Renal cortical epithelial cell (primary cell): Measurements from ENCODE around the gene XYLT2. TPM values are rescaled to one million over a fixed set of nuclear protein-coding genes. Genes with fewer than 3 reads are reported as not detected.

ENCODE experiments used
- DNase-seq: peaks from one replicate; pipeline ENCODE4 v3.0.0-alpha.2; 2011; ENCODE audit warnings: low read depth
- total RNA-seq: library from RNA; depleted of rRNA; stranded (reverse); fragments of >200 nt; gene quantifications from 2 replicates; pipeline ENCODE4 v1.2.3, GENCODE V29; 2014

XYLT2 gene
- total RNA-seq, 1 donor from 2014 or later = 42.3 TPM

DNA sequence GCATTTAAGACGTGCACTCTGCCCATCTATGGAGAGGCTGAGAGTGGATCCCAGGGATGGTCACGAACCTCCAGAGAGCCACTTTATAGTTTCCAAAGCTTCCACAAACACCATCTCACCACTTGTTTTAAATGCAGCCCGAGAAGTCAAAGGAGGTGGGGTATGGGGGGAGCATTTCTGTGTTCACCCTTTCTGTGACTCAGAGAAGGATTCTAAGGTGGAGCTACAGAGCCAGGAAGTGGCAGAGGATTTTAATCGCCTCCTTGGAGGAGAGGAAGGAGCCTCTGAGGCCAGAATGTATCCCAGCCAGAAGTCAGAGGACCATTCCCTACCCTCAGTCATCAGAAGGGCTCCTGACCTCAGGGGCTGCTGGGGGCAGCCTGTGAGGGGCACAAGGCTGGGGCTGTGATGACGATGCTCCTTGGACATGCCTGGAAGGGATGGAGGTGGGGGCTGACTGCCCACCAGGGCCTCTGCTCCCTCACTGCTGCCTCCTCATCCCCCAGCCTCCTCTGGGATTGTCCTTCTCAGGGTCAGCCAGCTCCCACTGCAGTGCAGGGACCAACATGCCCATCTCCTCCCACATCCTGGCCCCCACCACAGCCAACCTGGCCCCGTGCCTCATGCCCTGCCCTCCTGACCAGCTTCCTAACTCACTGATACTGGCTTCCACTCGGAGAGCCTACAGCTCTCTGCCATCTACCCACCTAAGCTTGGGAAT lies 2.8 kb downstream of the XYLT2 start:
- peak; percentile 49 for DNase-seq

DNA sequence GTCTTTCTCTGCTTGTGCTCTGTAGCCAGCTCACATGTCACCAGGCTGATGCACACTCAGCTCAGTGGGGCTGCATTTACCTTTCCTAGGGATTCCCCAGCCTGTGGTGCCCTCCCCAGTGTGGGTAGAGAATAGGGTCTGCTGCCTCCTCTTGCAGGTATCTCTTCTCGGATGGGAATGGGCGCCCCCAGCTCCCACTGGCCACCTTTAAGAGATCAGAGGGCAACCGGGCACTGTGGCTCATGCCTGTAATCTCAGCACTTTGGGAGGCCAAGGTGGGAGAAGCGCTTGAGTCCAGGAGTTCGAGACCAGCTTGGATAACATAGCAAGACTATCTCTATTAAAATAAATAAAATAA lies 3.3 kb downstream of the XYLT2 start:
- no peak for DNase-seq

DNA sequence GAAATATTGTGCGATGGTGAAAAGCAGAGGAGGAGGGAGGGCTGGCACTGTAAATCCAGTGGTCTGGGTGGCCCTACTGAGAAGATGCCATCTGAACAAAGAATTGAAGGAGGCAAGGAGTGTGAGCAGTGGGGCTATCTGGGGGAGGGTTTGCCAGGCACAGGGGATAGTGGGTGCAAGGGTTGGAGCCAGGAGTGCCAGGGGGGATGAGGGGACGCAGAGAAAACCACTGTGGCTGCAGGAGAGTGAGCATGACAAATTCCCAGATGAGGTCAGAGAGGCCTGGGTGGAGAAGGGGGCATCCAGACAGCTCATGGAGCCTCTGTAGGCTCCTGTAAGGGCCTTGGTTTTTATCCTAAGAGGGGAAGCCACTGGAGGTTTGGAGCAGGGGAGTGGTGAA lies 4.8 kb downstream of the XYLT2 start:
- no peak for DNase-seq

DNA sequence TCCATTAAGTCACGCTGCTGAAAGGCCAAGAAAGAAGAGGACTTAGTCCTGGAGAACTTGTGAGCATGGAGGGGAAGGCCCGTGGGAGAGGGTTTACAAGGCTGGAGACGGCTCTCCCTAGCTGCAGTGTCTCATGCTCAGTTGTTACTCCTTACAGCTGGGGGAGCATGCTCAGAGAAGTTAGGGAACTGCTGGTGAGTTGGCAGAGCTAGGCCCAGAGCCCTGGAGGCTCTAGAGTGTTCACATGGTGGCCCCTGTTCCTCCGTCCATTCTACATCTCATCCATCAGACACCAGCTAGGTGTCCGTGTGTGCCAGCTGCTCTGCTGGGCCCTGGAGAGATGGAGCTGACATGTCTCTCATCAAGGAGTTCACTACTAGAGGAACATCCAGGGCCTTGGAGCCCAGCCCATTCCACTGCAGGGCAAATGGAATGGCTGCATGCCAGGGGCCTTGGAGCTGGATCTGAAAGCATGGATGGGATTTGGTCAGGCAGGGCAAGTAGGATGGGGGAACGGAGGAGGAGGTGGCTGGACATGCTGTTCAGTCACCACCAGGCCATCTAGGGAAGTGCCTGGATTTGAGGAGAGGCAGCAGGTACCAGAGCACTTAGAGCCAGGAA lies 6.3 kb downstream of the XYLT2 start:
- no peak for DNase-seq

DNA sequence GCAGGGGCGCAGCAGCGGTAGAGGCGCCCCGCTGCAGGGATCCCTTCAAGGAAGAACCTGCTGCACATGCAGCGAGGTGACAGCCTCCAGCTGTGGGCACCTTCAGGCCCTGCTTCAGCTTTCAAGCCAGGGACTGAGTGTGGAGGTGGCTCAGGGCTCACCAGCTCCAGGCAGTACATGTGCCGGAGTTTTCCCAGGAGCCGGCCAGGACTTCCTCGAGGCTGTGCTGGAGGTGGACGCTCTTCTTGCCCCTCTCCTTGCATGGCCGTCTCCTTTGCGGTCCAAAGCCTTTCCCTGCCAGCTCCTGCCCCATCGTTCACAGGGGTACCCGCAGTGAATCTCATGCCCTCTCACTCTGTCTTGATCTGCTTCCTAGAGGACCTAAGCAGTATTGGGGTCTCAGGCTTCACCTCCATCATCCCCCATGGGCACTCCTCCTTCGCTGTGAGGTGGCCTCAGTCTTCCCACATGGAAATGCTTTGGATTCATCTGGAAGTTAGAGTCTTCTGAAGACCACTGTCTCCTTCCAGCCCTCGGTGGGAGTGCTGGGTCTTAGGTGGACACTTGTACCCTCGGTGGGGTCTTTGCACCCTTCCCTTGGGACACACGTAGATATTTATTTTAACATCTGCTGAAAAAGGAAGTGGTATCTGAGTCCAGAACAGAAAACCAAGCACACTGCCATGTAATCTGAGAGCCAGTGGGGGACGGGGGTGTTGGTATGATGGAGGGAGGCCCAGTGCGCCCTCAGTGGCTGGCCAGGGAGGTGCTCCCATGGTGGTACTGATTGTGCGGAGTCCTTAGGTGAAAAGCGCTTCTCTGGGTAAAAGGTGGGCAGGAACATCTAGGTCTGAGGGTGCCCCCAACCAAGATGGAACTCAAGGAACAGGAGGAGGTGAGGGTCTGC lies 7.0 kb downstream of the XYLT2 start:
- no peak for DNase-seq

DNA sequence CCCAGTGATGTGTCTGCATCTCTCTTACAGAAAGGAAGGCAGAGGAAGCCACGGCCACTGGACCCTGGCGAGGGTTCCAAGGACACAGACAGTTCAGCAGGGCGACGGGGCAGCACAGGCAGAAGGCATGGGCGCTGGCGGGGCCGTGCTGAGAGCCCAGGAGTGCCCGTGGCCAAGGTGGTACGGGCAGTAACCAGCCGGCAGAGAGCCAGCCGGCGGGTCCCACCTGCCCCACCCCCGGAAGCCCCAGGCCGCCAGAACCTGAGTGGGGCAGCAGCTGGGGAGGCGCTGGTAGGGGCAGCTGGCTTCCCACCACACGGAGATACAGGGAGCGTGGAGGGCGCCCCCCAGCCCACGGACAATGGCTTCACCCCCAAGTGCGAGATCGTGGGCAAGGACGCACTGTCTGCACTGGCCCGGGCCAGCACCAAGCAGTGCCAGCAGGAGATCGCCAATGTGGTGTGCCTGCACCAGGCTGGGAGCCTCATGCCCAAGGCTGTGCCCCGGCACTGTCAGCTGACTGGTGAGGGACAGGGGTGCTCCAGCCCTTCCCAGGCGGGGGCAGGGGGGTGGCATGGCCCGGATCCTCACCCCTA lies 7.8 kb downstream of the XYLT2 start:
- no peak for DNase-seq

DNA sequence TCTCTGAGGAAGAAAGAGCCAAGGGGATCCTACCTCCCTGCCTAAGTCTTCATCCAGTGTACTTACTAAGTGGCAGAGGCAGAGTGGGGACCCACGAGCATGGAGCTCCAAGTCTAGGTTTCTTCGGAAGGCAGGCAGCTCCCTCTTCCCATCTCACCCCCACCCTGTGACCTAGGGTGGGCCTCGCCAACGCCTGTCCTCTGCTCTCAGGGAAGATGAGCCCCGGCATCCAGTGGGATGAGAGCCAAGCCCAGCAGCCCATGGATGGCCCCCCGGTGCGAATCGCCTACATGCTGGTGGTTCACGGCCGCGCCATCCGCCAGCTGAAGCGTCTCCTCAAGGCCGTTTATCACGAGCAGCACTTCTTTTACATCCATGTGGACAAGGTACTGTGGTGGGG lies 8.3 kb downstream of the XYLT2 start:
- no peak for DNase-seq

DNA sequence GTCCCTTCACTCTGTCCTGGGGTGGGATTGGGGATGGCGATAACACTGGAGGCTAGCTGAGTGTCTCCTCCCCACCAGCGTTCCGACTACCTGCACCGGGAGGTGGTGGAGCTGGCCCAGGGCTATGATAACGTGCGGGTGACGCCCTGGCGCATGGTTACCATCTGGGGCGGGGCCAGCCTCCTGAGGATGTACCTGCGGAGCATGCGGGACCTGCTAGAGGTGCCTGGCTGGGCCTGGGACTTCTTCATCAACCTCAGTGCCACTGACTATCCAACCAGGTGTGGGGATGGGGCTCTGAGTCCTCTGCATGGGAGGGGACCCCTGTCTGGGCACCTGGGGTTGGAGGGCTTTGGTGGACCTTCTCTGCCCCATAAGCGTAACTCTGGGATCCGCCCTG lies 8.8 kb downstream of the XYLT2 start:
- no peak for DNase-seq

DNA sequence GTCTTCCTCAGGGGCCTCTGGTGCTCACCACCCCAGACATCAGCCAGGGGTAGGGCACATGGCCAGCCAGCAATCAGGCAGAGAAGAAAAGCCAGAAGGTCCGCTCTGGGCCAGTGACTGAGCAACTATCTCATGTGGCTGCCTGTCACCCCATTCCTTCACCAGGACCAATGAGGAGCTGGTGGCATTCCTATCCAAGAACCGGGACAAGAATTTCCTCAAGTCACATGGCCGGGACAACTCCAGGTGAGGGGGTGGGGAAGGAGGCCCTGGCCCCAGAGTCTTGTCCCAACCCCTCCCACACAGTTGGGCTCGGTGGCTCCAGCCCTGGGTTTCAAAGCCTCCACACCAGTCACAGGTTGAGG lies 9.4 kb downstream of the XYLT2 start:
- no peak for DNase-seq

DNA sequence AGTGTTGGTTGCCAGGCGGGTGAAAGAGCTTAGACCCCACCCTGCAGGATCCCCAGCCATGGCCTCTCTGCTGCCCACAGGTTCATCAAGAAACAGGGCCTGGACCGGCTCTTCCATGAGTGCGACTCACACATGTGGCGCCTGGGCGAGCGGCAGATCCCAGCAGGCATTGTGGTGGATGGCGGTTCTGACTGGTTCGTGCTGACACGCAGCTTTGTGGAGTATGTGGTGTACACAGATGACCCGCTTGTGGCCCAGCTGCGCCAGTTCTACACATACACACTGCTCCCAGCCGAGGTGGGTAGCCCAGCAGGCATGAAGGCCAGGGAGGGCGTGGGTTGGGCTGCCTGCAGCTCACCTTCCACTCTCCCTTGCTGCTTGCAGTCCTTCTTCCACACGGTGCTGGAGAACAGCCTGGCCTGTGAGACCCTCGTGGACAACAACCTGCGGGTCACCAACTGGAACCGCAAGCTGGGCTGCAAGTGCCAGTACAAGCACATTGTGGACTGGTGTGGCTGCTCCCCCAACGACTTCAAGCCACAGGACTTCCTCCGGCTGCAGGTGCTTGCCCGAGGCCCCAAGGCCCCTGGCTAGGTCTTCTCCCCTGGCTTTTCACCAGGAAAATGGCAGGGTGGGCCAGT lies 9.9 kb downstream of the XYLT2 start:
- DNase-seq = no peak

DNA sequence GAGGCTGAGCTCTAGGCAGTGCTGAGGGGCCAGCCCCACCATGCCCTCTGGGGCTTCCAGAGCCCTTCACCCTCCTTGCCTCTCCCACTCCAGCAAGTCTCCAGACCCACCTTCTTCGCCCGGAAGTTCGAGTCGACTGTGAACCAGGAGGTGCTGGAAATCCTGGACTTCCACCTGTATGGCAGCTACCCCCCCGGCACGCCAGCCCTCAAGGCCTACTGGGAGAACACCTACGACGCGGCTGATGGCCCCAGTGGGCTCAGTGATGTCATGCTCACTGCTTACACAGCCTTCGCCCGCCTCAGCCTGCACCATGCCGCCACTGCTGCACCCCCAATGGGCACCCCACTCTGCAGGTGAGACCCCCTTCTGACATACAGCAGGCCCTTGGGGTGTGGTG lies 10.5 kb downstream of the XYLT2 start:
- no peak for DNase-seq

DNA sequence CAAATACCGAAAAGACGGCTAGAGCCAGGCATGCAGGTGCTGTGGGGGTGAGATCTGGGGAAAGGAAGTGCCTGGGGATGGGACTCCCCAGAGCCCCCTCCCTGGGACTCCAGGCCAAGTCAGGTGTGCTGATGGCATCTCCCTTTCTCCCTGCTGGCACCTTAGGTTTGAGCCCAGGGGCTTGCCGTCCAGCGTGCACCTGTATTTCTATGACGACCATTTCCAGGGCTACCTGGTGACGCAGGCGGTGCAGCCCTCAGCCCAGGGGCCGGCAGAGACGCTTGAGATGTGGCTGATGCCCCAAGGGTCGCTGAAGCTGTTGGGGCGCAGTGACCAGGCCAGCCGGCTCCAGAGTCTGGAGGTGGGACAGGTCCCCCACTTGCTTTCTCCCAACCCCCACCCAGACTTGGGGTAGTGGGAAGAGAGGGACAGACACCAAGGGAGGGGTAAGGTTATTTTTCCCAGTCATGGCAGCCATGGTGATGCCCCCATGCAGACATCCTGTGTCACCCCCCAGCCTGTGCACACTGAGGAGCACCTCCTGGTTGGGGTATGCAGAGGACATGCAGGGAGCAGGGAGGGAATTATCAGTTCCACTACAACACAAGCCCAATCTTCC lies 11.1 kb downstream of the XYLT2 start:
- no peak for DNase-seq

DNA sequence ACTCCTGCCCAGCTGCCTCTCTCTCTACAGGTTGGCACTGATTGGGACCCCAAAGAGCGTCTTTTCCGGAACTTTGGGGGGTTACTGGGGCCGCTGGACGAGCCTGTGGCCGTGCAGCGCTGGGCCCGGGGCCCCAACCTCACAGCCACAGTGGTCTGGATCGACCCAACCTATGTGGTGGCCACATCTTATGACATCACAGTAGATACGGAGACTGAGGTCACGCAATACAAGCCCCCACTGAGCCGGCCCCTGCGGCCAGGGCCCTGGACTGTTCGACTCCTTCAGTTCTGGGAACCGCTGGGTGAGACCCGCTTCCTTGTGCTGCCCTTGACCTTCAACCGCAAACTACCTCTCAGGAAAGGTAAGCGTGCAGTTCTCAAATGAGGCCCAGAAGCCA lies 12.3 kb downstream of the XYLT2 start:
- DNase-seq = no peak

DNA sequence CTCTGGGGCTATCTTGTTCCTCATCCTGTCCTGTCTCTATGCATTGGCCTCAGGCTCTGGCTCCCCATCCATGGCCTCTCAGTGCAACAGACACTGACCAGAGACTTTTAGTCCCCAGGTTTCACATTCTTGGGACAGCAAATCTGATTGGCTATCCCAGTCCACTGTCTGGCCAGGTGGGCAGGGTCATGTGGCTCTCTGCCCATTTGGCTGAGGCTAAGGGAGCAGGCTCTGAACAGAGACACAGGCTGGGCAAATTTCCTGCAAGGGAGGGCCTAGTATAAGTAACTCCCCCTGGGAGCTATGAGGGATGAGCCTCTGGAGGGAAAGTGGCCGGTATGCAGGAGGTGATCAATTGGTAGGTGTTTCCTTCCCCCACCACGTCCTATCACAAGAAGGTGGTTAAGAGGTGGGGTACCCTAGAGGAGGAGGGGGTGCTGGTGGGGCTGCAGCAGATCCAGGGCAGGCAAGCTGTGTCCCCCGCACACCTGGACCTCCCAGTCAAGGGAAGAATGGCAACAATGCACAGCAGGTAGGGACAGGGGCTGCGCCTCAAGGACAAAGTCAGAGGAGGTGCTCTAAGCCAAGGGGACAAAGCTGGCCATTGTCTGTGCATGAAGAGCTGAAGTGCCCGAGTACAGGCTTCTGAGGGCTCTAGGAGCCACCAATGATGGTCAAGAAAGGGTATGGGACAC lies 13.2 kb downstream of the XYLT2 start:
- no peak for DNase-seq

DNA sequence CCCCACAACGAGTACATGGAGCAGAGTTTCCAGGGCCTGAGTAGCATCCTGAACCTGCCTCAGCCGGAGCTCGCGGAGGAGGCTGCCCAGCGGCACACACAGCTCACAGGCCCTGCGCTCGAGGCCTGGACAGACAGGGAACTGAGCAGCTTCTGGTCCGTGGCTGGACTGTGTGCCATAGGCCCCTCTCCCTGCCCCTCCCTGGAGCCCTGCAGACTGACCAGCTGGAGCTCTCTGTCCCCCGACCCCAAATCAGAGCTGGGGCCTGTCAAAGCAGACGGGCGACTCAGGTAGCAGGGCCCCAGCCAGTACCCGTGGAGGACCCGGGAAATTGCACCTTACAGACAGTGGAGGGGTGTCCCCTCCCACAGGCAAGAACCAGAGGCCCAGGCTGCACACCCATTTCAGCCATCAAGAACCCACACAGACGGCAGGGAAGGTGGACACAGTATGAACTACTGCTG lies 14.1 kb downstream of the XYLT2 start:
- no peak for DNase-seq

DNA sequence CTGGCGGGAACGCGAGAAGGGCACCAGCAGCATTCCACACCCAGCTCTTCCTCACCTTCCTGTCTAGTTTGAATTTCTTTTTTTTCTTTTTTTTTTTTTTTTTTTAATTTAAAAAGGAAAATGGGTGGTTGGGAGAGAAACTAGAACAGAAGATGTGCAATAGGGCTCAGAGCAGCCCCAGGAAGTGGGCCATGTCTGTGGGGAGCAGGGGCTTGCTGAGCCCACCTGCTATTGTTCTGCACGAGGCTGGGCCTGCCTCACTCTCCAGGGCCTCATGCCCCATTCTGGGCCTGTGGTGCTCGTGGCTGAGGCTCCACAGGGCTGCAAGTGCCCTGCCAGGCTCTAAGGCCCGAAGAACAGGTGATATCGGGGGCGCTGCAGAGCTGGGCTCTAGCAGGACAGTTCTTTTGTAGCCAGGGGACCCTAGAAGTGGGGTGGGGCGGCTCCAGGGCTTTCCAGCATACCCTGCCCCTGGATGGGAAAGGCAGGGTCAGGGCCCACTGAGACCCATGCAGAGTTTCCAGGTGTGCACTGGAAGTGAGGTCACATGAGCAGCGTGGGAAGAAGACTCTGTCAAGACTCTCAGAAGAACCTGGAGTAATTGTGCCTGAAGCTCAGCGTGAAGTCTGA lies 14.7 kb downstream of the XYLT2 start:
- no peak for DNase-seq

DNA sequence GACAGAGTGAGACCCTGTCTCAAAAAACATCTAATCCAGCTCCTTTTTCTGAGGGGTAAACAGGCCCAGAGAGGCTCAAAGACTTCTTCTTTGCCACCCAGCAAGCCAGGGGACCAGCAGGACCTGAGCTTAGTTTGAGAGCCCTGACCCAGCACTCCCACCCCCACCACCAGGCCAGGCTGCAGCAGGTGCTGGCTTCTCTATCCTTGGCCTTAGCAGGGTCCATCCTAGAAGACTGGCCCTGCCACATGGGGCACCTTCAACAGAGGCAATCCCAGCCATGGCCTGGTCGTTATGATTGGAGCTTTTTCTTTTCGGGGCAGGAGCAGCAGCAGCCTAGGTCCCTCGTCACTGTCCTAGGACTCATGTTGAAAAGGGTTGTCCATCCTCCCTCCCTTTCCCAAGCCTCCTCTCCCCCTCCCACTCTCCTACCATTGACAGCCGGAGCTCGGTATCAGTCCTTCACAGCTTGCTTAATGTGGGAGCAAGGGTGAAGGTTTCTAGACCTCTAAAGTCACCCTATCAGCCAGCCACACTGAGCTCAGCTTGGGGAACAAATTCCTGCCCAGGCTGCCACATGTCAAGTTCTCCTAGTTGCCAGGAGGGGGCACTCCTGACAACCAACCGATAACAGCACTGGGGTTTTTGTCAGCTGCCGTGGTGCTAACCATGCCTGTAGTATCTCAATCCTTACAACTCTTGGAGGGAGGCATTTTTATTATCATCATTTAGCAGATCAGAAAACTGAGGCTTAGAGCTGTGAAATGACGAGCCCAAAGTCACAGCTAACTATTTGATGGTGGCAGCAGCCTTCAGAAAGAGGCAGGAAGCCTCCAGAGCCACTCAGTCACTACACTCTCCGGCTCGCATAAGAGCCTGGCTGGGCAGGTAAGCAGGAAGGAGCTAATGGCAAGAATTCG lies 15.9 kb downstream of the XYLT2 start:
- peak; percentile 61 for DNase-seq

DNA sequence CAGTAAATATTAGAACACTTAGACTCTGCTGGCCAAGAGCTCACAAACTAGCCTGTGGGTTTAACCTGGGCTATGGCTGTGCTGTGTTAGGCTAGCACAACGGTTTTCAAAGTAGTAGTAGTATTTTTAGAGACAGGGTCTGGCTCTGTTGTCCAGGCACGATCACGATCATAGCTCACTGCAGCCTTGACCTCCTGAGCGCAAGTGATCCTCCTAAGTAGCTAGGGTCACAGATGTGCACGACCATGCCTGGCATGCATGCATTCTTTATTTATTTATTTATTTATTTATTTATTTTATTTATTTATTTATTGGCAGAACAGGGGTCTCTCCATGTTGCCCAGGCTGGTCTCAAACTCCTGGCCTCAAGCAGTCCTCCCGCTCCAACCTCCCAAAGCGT lies 16.7 kb downstream of the XYLT2 start:
- DNase-seq = no peak
